ENCODE measurements around the gene KRTAP5-1. TPM values are rescaled to one million over a fixed set of nuclear protein-coding genes. Genes with fewer than 3 reads are reported as not detected.
"Not testable (repeated sequence)": the region's sequence is repeated elsewhere in the genome, so short reads cannot be mapped to it uniquely, and the experiment has no call there.

Gene KRTAP5-1
- total and polyA plus RNA-seq, 5 donors: not detected

DNA sequence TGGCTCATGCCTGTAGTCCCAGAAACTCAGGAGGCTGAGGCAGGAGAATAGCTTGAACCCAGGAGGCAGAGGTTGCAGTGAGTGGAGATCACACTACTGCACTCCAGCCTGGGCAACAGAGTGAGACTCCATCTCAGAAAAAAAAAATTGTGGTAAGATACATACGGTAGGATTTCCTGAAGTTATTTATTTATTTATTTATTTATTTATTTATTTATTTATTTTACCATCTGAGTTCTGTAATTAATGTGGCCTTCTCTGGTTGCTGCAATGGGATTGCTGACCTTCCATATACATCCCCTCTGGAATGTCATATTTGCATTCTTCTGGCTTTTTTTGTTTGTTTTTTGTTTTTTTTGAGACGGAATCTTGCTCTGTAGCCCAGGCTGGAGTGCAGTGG, 2.2 kb downstream of the KRTAP5-1 start:
- 80% methylated on average over 2 of the region's 2 CpGs for WGBS

DNA sequence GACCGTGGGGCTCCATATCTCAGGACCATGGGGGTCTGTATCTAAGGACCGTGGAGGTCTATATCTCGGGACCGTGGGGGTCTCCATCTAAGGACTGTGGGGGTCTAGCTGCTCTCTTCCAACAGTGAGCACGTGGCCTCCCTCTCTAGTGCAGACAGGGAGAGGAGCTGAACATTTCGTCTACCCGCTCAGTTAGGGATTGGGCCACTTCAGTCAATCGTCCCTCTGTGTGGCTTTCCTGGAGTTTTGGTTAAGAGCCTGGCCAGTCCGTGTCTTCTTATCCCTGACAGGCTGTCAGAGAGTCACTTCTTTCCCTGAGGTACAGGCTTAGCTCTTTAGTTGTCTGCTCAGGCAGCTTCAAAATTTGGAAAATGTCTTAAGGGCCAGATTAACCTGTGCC, 3.1 kb downstream of the KRTAP5-1 start:
- Histone ChIP-seq H3K4me3 (ENCODE audit: low read length) (no peak overlapping the region), H3K27me3 (ENCODE audit: control insufficient read depth, insufficient read depth) (no peaks in the 10 kb centered on the region), H3K9me3 (ENCODE audit: control insufficient read depth, low read length) (peaks cover 4% of the 10 kb centered on the region), H3K27ac (ENCODE audit: low read length) (no peak overlapping the region), H3K4me1 (ENCODE audit: control insufficient read depth, insufficient read depth, low read length) (no peaks in the 10 kb centered on the region)
- intact Hi-C loops (cut with DNase I): no loop called here
- 91% methylated on average over 9 of the region's 9 CpGs for WGBS
- DNase-seq (no peak), ATAC-seq (no peak)

More for the DNA sequence above, 2.2 kb downstream of the KRTAP5-1 start:
- H3K27me3 ChIP-seq (ENCODE audit: control insufficient read depth, insufficient read depth); H3K27ac ChIP-seq (ENCODE audit: low read length); DNase-seq; H3K4me1 ChIP-seq (ENCODE audit: control insufficient read depth, insufficient read depth, low read length); H3K4me3 ChIP-seq (ENCODE audit: low read length); intact Hi-C loops (cut with DNase I); H3K9me3 ChIP-seq (ENCODE audit: control insufficient read depth, low read length); ATAC-seq: not testable (repeated sequence)

DNA sequence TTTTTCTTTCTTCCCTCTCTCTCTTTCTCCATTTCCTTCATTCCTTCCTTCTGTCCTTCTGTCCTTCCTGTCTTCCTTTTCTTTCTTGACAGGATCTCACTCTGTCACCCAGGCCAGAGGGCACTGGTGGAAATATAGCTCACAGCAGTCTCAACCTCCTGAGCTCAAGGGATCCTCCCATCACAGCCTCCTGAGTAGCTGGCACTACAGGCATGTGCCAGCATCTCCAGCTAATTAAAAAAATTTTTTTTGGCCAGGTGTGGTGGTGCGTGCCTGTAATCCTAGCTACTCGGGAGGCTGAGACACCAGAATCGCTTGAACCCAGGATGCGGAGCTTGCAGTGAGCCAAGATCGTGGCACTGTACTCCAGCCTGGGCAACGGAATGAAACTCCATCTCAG, 8.3 kb downstream of the KRTAP5-1 start:
- Histone ChIP-seq H3K27ac (ENCODE audit: low read length) (no peak overlapping the region), H3K4me3 (ENCODE audit: low read length) (no peak overlapping the region), H3K9me3 (ENCODE audit: control insufficient read depth, low read length) (peaks cover 4% of the 10 kb centered on the region), H3K27me3 (ENCODE audit: control insufficient read depth, insufficient read depth) (no peaks in the 10 kb centered on the region), H3K4me1 (ENCODE audit: control insufficient read depth, insufficient read depth, low read length) (no peaks in the 10 kb centered on the region)
- intact Hi-C loops (cut with DNase I): loop anchor here in 1 of 4 donors (5.0 kb wide), 1 partner anchor 35 kb away; no protein-coding TSS in a partner anchor
- DNase-seq: no peak
- 80% methylated on average over 6 of the region's 6 CpGs for WGBS
- ATAC-seq: no peak

- DNase-seq; H3K27ac ChIP-seq (ENCODE audit: low read length); H3K4me1 ChIP-seq (ENCODE audit: control insufficient read depth, insufficient read depth, low read length); H3K9me3 ChIP-seq (ENCODE audit: control insufficient read depth, low read length); H3K4me3 ChIP-seq (ENCODE audit: low read length); ATAC-seq; H3K27me3 ChIP-seq (ENCODE audit: control insufficient read depth, insufficient read depth): not testable (repeated sequence)
- WGBS: 93% methylated on average over 16 of the region's 16 CpGs
- intact Hi-C loops (cut with DNase I): loop anchor here in 1 of 4 donors (5.0 kb wide), 1 partner anchor 33 kb away; no protein-coding TSS in a partner anchor
Observed at GRCh38 chr11:1575756-1576155, 9.3 kb downstream of the KRTAP5-1 start.

- H3K4me3 ChIP-seq (ENCODE audit: low read length): no peak overlapping the region
- no peaks in the 10 kb centered on the region for H3K4me1 ChIP-seq (ENCODE audit: control insufficient read depth, insufficient read depth, low read length)
- intact Hi-C loops (cut with DNase I): loop anchor here in 2 of 4 donors (5.0 kb wide), 2 partner anchors 33 to 373 kb away; no protein-coding TSS in a partner anchor
- peaks cover 4% of the 10 kb centered on the region for H3K9me3 ChIP-seq (ENCODE audit: control insufficient read depth, low read length)
- WGBS: 17% methylated on average over 7 of the region's 7 CpGs
- H3K27me3 ChIP-seq (ENCODE audit: control insufficient read depth, insufficient read depth): no peaks in the 10 kb centered on the region
- ATAC-seq: no peak
- DNase-seq: no peak
- no peak overlapping the region for H3K27ac ChIP-seq (ENCODE audit: low read length)
Observed at GRCh38 chr11:1574933-1575242, 10.2 kb downstream of the KRTAP5-1 start.

- H3K27me3 ChIP-seq (ENCODE audit: control insufficient read depth, insufficient read depth): no peaks in the 10 kb centered on the region
Observed at GRCh38 chr11:1574238-1574932, 10.7 kb downstream of the KRTAP5-1 start.

DNA sequence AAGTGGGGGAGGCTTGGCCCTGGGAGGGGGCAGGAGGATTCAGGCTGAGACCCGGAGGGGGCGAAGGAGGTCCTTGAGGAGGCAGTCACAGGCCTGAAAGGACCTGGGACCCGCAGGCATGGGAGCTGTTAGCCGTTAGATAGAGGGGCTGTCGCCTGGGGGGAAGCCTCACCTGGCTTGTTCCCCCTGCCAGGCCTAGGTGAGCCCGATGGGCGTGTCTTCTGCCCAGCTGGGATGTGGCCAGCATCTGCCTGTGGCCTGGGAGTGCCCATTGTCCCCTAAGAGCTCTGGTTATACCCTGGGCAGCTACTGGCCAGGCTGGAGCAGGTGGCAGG, 11.2 kb downstream of the KRTAP5-1 start:
- 19% methylated on average over 7 of the region's 7 CpGs for WGBS
- Histone ChIP-seq H3K9me3 (ENCODE audit: control insufficient read depth, low read length) (peaks cover 4% of the 10 kb centered on the region), H3K4me3 (ENCODE audit: low read length) (no peak overlapping the region), H3K4me1 (ENCODE audit: control insufficient read depth, insufficient read depth, low read length) (no peaks in the 10 kb centered on the region), H3K27ac (ENCODE audit: low read length) (peak overlapping the region; percentile 30), H3K27me3 (ENCODE audit: control insufficient read depth, insufficient read depth) (no peaks in the 10 kb centered on the region)
- ATAC-seq (peak; percentile 2 to 9), DNase-seq (no peak)
- intact Hi-C loops (cut with DNase I): loop anchor here in 2 of 4 donors (5.0 kb wide), 1 partner anchor 372 kb away; no protein-coding TSS in a partner anchor

More at GRCh38 chr11:1574238-1574932, 10.7 kb downstream of the KRTAP5-1 start:
- Histone ChIP-seq H3K27ac (ENCODE audit: low read length) (peak overlapping the region; percentile 30), H3K4me1 (ENCODE audit: control insufficient read depth, insufficient read depth, low read length) (no peaks in the 10 kb centered on the region), H3K9me3 (ENCODE audit: control insufficient read depth, low read length) (peaks cover 4% of the 10 kb centered on the region), H3K4me3 (ENCODE audit: low read length) (peak overlapping the region; percentile 31)
- peak; percentile 53 to 57 for ATAC-seq
- WGBS: 1% methylated on average over 64 of the region's 64 CpGs
- intact Hi-C loops (cut with DNase I): loop anchor here in 2 of 4 donors (5.0 kb wide), 1 partner anchor 372 kb away; no protein-coding TSS in a partner anchor
- peak; percentile 49 to 84 (median 83) for DNase-seq

DNA sequence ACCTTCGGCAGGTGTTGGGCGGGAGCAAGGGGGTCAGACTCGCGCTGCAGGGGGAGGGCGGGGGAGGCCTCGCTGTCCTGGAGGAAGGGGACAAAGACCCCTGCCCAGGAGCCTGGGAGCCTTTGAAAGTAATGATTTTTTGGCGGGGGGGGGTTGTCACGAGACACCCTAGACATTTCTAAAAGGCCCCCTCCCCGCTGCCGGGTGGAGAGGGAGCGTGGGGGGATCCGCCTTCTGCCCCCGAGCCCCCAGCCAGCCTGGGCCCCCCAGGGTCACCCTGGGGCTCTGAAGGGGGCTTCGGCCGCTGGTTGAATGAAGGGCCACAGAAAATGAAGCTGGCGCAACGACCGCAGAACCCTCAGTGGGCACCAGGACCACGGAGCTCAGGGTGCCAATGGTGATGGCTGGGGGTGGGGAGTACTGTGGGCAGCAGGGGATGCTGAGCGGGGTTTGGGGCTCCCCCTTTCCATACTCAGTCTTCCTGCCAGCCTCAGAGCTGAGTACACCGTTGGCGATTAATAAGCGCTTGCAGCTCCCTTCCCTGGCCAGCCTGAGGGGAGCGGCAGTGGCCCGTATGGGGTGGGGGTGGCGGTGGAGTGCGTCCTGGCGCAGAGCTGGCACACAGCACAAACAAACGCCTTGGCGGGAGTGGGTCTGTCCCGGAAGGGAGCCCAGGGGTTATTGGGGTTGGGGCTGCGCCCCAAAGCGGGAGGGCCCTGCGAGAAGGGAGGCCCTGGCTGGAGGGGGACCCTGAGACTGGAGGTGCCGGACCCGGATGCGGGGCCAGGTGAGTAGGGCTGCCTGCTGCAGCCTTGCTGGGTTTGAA, 11.8 kb downstream of the KRTAP5-1 start:
- Histone ChIP-seq H3K4me1 (ENCODE audit: control insufficient read depth, insufficient read depth, low read length) (no peaks in the 10 kb centered on the region), H3K9me3 (ENCODE audit: control insufficient read depth, low read length) (peaks cover 2% of the 10 kb centered on the region), H3K27ac (ENCODE audit: low read length) (no peak overlapping the region), H3K27me3 (ENCODE audit: control insufficient read depth, insufficient read depth) (no peaks in the 10 kb centered on the region), H3K4me3 (ENCODE audit: low read length) (peak overlapping the region; percentile 93)
- WGBS: 8% methylated on average over 36 of the region's 37 CpGs
- peak; percentile 2 for ATAC-seq
- intact Hi-C loops (cut with DNase I): loop anchor here in 2 of 4 donors (5.0 kb wide), 1 partner anchor 371 kb away; no protein-coding TSS in a partner anchor
- DNase-seq: peak in 2 of 3 donors; percentile 64 to 68

DNA sequence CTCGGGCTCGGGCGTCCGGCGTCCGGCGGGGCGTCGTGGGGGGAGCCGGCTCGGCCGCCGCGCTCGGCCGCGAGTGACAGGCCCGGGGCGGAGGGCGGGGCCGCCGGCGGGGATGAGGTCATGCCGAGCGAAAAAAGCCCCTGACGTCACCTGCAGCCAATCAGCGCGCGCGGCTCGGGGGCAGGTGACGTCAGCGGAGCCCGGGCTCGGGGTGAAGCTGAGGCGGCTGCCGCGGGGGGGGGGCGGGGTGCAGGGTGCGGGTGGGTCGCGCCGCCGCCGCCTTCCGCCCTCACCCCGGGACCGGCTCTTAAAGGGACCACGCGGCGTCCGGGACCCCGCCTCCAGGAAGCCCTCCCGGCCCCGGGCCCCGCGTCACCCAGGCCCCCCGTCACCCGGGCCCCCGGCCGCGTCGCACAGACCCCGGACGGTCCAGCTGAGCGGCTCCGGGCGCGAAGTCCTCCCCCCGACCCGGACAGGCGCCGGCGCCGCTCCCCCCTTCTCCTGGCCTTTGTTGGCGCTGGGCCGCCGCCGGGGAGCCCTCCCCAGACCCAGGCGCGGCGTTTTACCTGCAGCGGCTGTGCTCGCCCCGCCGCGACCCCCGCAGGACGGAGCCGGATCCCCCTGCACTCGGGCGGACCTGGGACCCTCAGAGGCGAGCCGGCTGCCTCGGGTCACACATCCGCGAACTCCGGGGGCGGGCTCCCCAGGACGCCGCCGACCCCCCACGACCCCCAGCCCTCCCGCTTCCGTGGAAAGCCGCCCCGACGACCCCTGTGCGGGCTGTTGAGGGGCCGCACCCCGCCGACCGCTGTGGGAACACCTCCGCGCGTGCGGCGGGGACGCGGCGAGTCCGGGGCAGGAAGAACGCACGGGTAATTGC, 12.6 kb downstream of the KRTAP5-1 start, which contains the start of gene DUSP8:
Gene DUSP8, minus strand, starts transcription at position 75 of the 880 bp plus-strand sequence. CDS start 6,445 bp downstream, outside the sequence.
- Histone ChIP-seq H3K27ac (ENCODE audit: low read length) (peak within 1 kb of the TSS; percentile 30), H3K9me3 (ENCODE audit: control insufficient read depth, low read length) (no peaks in the 10 kb centered on the region), H3K27me3 (ENCODE audit: control insufficient read depth, insufficient read depth) (no peaks in the 10 kb centered on the region), H3K4me1 (ENCODE audit: control insufficient read depth, insufficient read depth, low read length) (no peaks in the 10 kb centered on the region), H3K4me3 (ENCODE audit: low read length) (peak within 1 kb of the TSS; percentile 93)
- ATAC-seq (peak; percentile 79 to 85), DNase-seq (peak; percentile 94 to 98 (median 98))
- WGBS: under 1% methylated on average over 124 of the region's 124 CpGs
- intact Hi-C loops (cut with DNase I): loop anchor here in 2 of 4 donors (5.0 kb wide), 1 partner anchor 370 kb away; no protein-coding TSS in a partner anchor

DNA sequence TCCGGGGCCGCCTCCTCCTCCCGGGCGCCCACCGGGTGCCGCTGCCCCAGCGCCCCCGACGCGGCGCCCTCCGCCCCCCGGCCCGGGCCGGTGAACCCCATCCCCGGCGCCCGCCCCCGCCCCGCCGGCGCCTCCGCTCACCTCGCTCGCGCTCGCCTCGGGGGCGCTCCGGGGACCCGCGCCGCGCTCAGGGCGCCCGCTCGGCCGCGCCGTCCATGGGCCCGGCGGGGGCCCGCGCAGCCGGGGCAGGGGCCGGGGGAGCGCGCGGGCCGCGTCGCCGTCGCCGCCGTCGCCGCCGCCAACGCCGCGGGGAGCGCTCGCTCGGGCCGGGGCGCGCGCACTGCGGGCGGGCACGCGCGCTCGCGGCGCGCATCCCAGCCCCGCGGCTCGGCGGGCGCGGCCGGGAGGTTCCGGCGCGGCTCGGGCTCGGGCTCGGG, 13.3 kb downstream of the KRTAP5-1 start:
- H3K27me3 ChIP-seq (ENCODE audit: control insufficient read depth, insufficient read depth): no peaks in the 10 kb centered on the region
- intact Hi-C loops (cut with DNase I): loop anchor here in 2 of 4 donors (5.0 kb wide), 1 partner anchor 369 kb away; no protein-coding TSS in a partner anchor
- no peak overlapping the region for H3K27ac ChIP-seq (ENCODE audit: low read length)
- peak overlapping the region; percentile 93 for H3K4me3 ChIP-seq (ENCODE audit: low read length)
- no peaks in the 10 kb centered on the region for H3K9me3 ChIP-seq (ENCODE audit: control insufficient read depth, low read length)
- no peaks in the 10 kb centered on the region for H3K4me1 ChIP-seq (ENCODE audit: control insufficient read depth, insufficient read depth, low read length)
- 1% methylated on average over 87 of the region's 91 CpGs for WGBS
- ATAC-seq (no peak), DNase-seq (no peak)

All from right cardiac atrium (tissue), 5 donors.